ENCODE measurements around the gene ICAM4.

DNA sequence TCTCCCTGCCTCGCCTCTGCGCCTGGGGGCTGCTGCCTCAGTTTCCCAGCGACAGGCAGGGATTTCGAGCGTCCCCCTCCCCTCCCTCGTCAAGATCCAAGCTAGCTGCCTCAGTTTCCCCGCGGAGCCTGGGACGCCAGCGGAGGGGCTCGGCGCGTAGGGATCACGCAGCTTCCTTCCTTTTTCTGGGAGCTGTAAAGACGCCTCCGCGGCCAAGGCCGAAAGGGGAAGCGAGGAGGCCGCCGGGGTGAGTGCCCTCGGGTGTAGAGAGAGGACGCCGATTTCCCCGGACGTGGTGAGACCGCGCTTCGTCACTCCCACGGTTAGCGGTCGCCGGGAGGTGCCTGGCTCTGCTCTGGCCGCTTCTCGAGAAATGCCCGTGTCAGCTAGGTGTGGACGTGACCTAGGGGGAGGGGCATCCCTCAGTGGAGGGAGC lies 16.6 kb upstream of the ICAM4 start:
- TF ChIP-seq, protein P1, sequence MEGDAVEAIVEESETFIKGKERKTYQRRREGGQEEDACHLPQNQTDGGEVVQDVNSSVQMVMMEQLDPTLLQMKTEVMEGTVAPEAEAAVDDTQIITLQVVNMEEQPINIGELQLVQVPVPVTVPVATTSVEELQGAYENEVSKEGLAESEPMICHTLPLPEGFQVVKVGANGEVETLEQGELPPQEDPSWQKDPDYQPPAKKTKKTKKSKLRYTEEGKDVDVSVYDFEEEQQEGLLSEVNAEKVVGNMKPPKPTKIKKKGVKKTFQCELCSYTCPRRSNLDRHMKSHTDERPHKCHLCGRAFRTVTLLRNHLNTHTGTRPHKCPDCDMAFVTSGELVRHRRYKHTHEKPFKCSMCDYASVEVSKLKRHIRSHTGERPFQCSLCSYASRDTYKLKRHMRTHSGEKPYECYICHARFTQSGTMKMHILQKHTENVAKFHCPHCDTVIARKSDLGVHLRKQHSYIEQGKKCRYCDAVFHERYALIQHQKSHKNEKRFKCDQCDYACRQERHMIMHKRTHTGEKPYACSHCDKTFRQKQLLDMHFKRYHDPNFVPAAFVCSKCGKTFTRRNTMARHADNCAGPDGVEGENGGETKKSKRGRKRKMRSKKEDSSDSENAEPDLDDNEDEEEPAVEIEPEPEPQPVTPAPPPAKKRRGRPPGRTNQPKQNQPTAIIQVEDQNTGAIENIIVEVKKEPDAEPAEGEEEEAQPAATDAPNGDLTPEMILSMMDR (IDR thresholded peaks at IDR 0.05; ENCODE audit: poor library complexity, severe bottlenecking) = no peak
- TF ChIP-seq EP300 (conservative IDR thresholded peaks at IDR 0.05; ENCODE audit: poor library complexity, severe bottlenecking) = no peak
- no peak for TF ChIP-seq TAF1 (IDR thresholded peaks at IDR 0.05; ENCODE audit: low read depth)
- TF ChIP-seq EZH2 (IDR thresholded peaks at IDR 0.05; ENCODE audit: borderline replicate concordance, insufficient read depth, low read length, poor library complexity, severe bottlenecking) = no peak
- TF ChIP-seq POLR2AphosphoS5 (IDR thresholded peaks at IDR 0.05) = no peak
- TF ChIP-seq RAD21 (conservative IDR thresholded peaks at IDR 0.05) = no peak
- no peak for TF ChIP-seq MXI1 (conservative IDR thresholded peaks at IDR 0.05; ENCODE audit: poor library complexity, severe bottlenecking)
- TF ChIP-seq, protein P2, sequence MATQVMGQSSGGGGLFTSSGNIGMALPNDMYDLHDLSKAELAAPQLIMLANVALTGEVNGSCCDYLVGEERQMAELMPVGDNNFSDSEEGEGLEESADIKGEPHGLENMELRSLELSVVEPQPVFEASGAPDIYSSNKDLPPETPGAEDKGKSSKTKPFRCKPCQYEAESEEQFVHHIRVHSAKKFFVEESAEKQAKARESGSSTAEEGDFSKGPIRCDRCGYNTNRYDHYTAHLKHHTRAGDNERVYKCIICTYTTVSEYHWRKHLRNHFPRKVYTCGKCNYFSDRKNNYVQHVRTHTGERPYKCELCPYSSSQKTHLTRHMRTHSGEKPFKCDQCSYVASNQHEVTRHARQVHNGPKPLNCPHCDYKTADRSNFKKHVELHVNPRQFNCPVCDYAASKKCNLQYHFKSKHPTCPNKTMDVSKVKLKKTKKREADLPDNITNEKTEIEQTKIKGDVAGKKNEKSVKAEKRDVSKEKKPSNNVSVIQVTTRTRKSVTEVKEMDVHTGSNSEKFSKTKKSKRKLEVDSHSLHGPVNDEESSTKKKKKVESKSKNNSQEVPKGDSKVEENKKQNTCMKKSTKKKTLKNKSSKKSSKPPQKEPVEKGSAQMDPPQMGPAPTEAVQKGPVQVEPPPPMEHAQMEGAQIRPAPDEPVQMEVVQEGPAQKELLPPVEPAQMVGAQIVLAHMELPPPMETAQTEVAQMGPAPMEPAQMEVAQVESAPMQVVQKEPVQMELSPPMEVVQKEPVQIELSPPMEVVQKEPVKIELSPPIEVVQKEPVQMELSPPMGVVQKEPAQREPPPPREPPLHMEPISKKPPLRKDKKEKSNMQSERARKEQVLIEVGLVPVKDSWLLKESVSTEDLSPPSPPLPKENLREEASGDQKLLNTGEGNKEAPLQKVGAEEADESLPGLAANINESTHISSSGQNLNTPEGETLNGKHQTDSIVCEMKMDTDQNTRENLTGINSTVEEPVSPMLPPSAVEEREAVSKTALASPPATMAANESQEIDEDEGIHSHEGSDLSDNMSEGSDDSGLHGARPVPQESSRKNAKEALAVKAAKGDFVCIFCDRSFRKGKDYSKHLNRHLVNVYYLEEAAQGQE (IDR thresholded peaks at IDR 0.05; ENCODE audit: borderline replicate concordance) = no peak

Measured in neural cell (in vitro differentiated cells).